SIG-M5 treated with dmso at 0.1 percent for 504 hours (cell line): ENCODE results near the gene JAK1.

Experiments used
- DNase-seq: peaks from one replicate; lab custom pipeline; 2025; ENCODE audit not compliant: unreplicated experiment; lab: John Stamatoyannopoulos, UW

The JAK1 gene

GRCh38 chr1:64790832-64791487 lies 175.4 kb downstream of the JAK1 start:
- no peak for DNase-seq
